ENCODE measurements around the gene CFAP20.

The CFAP20 gene

DNA sequence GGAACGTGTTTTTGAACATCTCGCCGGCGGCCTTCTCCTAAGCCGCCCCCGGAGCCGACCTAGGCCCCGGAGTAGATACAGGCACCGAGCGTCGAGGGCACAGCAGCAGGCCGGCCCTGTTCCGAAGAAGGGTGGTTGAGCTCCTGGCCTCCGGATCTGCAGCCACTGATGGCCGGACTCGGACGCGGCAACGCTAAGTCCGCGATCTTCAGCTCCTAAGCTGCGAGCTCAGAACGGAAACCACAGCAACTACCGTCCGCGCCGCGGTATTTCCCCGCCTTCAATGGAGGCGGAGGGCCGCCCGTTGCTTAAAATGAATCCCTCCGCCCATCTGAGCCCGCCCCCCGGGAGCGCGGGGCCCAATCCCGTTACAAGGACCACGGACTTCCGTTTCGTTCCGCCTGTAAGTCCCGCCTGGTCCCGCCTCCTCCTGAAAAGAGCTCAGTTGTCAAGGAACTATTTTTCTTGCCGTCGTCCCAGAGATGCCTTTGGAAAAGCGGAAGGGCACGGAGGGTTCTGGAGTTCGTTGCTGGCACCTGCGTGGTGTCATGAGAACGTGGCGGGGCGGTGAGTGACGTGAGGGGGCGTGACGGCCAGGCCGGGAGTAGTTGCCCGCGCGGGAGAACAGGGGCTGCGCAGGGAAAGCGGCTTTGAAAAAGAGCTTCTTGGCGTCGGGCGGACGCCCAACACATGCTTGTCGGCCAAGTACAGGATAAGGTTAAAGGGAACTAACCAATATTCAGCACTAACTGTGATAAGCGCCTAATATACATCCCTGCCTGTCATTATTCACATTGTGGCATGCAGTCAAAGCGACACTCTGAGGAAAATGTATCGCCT is at the start of gene CFAP20:
Gene CFAP20, minus strand, starts transcription at position 285 of the 840 bp plus-strand sequence. Its CDS starts 266 bp downstream, at position 19.
- in situ Hi-C loops (cut with MboI; ENCODE audit: low sequenced_read_pairs), result no loop called here

DNA sequence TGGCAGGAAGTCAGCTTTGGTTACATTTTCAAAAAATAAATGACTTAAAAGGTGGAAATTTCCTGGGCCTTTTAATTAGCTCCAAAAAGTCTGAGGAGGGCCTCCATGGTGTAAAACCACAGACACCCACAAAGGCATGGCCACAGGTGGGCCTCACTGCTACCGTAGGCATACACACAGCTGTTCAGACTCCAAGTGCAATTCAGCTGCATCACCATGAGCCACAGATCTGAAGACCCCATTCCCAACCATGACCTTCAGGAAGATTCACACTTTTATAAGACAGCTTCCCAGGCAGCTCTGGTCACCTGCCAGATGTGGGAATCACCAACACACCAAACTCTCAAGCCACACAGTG is 48.2 kb upstream of the CFAP20 start:
- in situ Hi-C loops (cut with MboI; ENCODE audit: low sequenced_read_pairs), result no loop called here

DNA sequence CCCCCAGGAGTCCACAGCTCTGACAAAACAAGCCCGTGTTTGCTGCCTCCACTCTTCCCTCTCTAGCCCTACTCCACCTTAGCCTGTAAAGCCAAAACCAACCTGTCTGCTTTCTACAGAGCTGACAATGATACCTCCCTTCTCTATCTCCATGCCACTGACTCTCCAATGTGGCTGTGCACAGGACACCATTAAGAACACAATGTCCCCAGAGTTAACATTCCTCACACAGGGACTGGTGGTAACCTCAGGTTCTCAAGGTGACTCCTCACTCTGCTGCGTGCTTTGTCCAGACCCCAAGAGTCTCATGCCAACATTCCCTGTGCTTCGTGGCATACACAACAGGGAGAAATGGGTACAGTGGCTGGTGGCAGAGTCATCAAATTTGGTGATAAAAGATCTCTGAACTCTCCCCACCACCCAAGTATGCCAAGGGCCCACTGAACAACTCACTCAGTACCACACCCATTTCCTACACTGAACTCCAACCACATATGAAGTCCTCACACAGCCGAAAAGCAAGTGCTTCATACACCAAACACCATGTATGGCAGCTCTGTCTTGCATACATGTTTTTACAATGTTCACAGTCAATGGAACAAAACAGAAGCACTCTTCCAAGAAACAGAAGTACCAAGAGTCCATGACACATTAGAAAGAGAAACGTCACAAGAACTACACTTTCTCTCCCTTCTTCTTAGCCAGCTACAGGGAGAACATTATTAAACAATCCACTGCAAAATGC is 47.6 kb upstream of the CFAP20 start:
- in situ Hi-C loops (cut with MboI; ENCODE audit: low sequenced_read_pairs), result no loop called here

DNA sequence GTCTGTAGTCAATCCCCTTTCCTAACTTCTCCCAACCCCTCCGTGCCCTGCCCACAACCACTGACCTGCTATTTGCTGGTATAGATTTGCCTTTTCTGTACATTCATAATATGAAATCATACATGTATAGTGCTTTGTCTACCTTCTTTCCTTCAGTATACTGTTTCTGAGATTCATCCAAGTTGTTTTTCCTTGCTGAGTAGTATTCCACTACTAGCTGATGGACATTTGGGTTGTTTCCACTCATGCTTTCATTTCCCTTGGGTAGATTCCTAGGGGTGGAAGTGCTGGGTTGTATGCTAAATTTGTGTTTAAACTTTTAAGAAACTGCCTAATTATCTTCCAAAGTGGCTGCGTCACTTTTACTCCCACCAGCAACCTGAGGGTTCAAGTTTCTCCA is 41.0 kb upstream of the CFAP20 start:
- in situ Hi-C loops (cut with MboI; ENCODE audit: low sequenced_read_pairs), result no loop called here

DNA sequence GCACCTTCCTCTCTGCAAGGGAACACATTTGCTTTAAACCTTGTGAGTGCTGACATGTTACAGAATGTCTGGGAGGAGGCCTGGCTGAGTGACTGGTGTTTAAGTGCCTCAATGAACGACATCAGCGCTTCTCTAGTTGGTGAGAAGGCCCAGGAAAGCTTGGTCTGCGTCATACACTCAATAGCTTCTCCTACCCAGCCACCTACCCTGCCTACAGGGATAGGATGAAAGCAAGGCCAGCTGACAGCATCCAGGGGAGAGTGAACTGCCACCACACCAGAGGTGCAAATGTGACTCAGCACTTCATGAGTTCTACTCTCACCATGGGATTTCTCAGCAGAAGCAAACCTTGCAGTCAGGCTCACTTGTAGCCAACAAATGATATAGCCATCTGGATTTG is 31.7 kb upstream of the CFAP20 start:
- in situ Hi-C loops (cut with MboI; ENCODE audit: low sequenced_read_pairs), result no loop called here

DNA sequence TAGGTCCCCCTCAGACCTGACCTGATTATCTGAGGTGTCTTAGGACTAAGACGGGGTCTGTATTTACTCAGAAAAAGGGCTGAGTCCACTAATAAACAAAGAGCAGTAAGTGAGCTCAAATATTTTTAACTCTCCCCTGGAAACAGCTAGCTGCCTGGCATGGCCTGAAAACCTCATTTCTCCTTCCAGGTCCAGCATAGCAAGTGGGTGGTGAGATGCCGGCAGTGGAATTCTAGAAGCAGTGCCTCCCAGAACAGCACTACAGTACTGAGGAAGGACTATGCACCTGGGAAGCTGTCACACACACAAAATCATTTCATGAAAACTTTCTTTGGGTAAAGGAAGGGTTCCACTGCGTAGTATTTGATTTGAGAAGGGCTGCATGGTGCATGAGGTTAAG is 29.5 kb upstream of the CFAP20 start:
- in situ Hi-C loops (cut with MboI; ENCODE audit: low sequenced_read_pairs), result no loop called here

DNA sequence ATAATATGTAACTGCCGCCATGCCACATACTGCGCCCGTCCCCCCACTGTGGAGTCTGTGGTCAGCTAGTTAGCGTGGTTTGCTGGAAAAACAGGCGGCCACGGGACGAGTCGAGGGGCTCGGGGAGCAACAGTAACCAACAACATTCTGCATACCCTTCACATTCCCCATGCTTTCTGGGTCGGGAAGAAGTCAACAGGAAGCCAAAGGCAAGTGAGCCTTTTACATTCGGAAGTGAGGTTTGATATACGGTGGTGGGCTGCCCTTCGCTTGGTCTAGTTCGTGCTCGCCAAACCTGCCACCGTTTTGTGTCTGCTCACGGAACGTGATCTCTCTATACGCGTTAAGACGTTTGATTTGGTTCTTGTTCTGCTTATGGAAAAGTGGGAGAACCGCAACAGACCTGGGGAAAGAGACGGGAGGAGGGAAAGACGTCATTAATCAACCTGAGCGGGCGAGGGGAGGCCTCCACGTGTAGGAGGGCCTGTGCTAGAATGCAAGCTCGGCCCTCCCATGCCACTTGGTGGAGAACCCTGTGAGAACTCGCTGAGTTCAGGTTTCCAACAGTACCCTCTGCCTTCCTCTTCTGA is 28.9 kb upstream of the CFAP20 start:
- in situ Hi-C loops (cut with MboI; ENCODE audit: low sequenced_read_pairs), result no loop called here

DNA sequence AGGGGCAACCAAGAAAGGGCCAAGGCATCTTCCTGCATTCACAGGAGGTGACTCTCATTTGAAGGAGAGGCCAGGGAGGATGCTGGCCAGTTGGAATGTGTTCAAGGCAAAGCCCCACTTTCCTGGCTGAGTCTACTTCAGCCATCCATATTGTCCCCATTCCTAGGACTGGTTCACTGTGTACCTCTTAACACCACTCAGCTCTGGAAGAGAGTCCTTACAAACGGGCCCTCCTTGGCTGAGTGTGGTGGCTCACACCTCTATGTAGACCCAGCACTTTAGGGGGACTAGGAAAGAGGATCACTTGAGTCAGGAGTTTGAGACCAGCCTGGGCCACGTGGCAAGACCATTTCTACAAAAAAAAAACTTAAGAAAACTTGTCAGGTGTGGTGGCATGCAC is 28.1 kb upstream of the CFAP20 start:
- in situ Hi-C loops (cut with MboI; ENCODE audit: low sequenced_read_pairs), result no loop called here

DNA sequence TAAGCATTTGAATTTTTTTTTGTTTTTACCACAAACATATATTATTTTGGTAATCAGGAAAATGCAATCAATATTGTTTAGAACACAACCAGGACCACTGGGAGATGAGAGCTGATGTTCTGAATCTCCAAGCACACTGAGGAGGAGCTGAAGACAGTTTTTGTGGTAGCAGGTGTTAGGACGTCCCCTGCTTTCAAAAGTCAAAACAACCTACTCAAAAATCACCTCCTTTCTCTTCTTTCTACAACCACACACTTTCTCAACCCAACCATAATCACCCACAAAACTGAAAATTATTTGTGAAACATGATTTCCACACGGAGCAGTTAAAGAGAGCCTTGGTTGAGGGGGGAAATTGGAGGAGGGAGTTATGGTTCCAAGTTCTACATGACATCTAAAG is 26.7 kb upstream of the CFAP20 start:
- in situ Hi-C loops (cut with MboI; ENCODE audit: low sequenced_read_pairs), result no loop called here

DNA sequence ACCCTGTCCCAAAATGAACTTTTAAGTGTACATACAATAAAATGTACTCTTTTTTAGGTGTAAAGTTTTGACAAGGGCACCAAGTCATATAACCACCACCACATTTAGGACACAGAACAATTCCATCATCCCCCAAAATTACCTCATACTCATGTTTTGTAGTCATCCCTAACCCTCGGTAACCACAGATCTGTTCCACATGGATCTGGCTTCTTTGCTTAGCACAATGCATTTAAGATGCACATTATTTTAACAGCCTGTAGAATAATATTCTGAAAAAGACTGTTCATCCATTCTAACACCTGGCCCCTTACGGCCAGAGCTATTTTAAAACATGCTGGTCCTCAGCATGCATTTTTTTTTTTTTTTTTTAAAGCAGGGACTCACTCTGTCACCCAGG is 25.2 kb upstream of the CFAP20 start:
- in situ Hi-C loops (cut with MboI; ENCODE audit: low sequenced_read_pairs), result no loop called here

DNA sequence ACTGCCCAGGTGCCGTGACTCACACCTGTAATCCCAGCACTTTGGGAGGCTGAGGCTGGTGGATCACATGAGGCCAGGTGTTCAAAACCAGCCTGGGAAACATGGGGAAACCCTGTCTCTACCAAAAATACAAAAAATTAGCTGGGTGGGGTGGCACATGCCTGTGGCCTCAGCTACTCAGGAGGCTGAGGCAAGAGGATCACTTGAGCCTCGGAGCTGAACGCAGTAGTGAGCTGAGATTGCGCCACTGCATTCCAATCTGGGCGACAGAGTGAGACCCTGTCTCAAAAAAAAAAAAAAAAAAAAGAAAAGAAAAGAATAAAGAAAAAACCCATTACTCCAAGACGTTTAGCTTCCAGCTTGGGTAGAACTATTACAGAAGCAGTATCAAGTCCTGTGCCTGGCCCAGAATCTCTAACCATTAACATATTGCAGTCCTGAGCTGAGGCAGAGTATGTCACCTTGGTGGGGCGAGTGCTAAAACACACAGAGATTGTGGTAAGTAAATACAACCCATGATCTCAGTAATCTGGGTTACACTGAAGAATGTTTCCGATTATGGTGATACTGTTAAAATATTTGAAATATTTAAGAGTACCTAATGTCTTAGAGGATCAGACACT is 23.2 kb upstream of the CFAP20 start:
- in situ Hi-C loops (cut with MboI; ENCODE audit: low sequenced_read_pairs), result no loop called here

DNA sequence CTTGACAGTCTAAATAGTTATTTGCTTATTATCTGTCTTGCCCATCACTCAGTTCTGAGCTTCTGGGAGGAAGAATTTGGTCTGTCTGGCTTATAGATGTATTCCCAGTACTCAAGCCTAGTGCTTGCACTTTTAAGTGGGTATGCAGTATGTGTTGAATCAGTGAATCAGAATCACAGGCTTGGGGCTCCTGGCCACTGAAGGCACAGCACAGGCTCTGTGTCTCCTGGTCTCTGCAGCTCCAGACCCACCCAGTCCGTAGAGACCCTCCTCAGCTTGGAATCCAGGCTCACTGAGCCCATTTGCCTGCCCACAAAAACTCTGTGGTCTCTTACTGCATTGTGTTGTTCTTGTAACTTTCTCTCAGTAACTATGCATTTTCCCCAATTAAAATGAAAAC is 19.3 kb upstream of the CFAP20 start:
- in situ Hi-C loops (cut with MboI; ENCODE audit: low sequenced_read_pairs), result no loop called here

DNA sequence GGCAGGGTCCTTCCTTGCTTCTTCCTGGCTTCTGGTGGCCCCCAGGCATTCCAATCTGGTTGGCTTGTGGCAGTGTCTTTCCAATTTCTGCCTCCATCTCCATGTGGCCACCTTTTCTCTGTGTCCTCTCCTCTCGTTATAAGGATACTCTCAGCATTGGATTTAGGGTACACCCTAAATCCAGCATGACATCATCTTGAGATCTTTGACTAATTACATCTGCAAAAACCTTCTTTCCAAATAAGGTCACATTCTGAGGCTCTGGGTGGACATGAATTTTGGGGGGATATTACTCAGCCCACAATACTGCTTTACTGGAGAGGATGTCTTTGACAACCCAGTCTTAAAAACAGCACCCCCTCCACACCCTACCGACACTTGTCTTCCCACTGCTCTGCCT is 18.9 kb upstream of the CFAP20 start:
- in situ Hi-C loops (cut with MboI; ENCODE audit: low sequenced_read_pairs), result no loop called here

DNA sequence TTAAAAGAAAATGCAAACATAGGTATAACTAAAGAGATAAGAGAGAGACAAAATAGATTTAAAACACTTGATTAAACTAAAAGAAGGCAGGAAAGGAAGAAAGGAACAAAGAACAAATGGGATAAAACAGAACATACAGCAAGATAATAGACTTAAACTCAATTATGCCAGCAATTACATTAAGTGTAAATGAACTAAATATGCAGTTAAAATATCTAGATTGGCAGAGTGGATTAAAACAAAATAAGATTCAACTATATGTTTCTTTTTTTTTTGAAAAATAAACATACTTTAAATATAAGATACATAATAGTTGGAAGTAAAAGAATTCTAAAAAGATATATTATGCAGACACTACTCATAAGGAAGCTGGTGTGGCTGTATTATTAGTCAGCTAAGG is 9.7 kb upstream of the CFAP20 start:
- in situ Hi-C loops (cut with MboI; ENCODE audit: low sequenced_read_pairs), result no loop called here

DNA sequence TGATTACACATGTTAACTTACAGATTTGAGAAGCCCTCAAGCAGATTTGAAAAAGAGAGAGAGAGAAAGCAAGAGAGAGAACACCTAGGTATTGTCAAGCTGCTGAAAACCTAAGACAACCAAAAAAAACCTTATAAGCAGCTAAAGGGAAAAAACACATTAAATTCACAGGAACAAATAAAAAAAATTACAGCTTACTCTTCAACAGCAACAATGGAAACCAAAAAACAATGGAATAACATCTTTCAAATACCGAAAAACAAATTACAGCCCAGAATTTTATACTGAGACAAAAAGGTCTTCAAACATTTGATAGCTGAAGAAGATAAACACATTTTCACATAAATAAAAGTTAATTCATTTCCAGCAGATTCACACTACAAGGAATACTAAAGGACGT is 8.4 kb upstream of the CFAP20 start:
- in situ Hi-C loops (cut with MboI; ENCODE audit: low sequenced_read_pairs), result no loop called here

DNA sequence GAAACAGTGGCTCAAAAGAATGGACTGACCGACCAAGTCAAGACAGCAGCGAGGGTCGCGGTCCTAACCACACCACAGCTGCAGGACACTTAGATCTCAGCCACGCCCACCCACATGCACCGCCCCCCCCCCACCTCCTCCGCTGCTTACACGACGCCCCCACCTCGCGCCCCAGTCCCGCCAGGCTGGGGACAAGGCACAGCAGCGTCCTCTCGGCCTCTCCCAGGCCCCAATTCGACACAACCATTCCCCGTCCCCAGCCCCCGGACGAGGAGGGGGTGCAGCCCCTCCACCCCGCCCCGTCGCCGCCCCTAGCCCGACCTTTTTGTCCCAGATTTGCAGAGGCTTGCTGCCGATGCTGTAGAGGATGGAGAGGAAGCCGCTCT is 477 bp downstream of the CFAP20 start:
- in situ Hi-C loops (cut with MboI; ENCODE audit: low sequenced_read_pairs), result no loop called here

DNA sequence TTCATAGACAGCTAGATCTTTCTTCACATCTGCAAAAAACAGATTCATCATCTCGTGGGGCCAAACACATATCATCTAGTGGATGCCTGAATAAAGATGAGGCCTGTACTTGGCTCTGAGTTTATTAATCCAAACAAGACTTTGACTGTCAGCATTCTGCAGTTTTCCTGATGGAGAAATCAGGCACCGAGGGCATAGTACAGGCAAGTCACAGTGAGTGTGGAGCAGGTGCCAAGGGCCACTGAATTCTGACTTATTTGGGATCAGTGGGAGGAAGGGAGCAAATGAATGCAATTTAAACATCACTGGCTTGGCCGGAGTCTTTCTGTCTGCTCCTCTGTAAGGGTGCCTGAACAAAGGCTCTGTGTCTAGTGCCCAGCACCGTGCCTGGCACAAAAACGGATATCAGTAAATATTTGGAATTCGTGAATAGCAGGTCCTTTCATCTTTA is 975 bp downstream of the CFAP20 start:
- in situ Hi-C loops (cut with MboI; ENCODE audit: low sequenced_read_pairs), result no loop called here

DNA sequence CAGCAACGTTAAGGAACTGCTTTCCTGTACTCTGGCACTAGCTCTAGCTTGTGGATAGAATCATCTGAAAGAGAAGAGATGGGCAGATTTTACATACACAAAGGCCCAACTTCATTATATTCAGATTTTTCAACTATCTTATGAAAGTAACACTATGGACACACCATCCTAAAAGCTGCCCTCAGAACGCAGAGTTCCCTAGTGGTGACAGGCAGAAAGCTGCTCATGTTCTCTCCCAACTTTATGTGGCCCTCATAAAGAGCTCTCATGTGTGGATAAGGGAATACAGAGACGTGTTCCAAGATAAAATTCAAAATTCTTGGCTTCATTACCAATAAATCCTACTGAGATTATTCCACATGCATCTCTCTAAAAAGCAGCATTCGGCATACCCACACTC is 1.5 kb downstream of the CFAP20 start:
- in situ Hi-C loops (cut with MboI; ENCODE audit: low sequenced_read_pairs), result no loop called here

DNA sequence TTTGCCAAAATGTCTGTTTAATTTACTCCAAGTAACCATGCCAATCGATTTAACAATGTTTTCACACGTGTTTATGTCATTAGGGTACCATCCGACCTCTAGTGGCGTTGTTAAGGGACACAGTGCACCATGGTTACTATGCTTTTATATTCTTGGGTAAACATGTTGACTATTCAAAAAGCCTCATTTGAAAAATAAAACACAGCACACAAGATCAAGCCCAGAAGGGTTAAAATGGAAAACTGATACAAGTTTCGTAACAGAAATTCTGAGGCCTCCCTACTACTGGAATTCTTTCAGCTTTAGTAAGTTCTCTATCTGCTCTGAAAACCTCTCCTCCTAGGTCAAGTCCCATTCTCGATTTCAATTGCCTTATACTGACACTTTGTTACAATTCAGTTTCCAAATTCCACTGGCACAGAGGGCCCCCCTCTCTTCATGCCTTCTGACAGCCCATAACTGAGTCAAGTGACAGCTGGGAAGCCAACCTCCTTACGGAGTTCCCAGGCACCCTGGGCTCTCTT is 2.1 kb downstream of the CFAP20 start:
- in situ Hi-C loops (cut with MboI; ENCODE audit: low sequenced_read_pairs), result no loop called here

DNA sequence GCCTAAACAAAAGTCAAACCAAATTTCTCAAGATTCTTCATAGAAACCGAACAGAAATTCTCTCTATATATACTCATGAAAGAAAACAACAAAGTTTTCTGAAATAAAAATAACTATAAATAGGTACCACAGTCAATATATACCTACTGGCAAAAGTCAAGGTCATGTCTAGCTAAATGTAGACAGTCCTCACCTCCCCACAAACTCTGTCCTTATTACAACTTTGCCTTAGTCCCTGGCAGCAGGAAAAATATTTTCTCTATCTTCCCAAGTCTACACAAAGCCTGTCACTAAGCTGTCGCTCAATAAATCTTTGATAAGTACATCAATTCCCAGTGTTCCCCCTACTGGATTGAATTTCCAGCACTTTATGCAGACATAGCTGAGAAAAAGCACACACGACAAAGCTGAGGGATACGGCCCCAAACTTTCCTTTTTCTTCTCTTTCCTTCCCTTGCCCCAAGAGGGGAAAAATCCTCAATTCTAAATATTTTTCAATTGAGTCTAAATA is 2.7 kb downstream of the CFAP20 start:
- in situ Hi-C loops (cut with MboI; ENCODE audit: low sequenced_read_pairs), result no loop called here

DNA sequence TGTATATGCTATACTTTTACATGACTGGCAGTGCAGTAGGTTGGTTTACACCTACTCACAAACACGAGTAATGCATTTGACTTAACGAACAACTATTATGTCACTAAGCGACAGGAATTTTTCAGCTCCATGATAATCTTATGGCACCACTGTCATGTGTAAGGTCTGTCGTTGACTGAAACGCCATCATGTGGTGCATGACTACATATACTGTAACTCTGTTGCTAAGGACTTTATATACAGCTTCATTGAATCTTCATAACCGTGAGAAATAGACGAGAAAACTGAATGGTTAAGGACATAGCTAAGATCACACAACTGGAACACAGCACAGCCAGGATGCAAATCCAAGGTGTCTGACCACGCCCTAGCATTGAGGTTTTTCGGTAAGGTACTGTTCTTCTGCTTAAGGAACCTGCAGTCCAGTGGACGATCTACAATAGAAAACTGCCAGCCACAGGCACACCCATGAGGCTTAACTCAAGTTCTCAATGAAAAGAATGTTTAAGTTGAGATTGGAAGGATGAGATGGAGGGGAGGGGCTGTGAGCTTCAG is 3.3 kb downstream of the CFAP20 start:
- in situ Hi-C loops (cut with MboI; ENCODE audit: low sequenced_read_pairs), result no loop called here

Data from HL-60/S4 (cell line).